Heart left ventricle (tissue), 13 donors: ENCODE results near the gene VEGFC.

Experiments
- POLR2A ChIP-seq, 2 donors: fragments of 450-650 bp; IDR thresholded peaks; one replicate each; pipeline ENCODE4 v1.6.1; 2017; ENCODE audit warnings: antibody characterized with exemption in 2 of 2, mild to moderate bottlenecking in 2 of 2, moderate library complexity in 2 of 2
- TF ChIP-seq, protein P1 (sequence below), 12 donors: fragments of 200-600 bp; sonication (generic) in 4 of 12; IDR thresholded peaks; one replicate each; pipeline versions ENCODE4 v1.5.0 to v1.8.0; 2018 to 2022; ENCODE audit warnings: antibody characterized with exemption in 12 of 12, mild to moderate bottlenecking in 5 of 12
- donor health status: ischemic (EF 13 %, LVEDD 7.1; RV severe dilation, severe dysfunction).
- donor health status: DM: no; HTN: yes; CAD: no.
- donor health status: DM: no; HTN: no; CAD: no.
- donor health status: ischemic (EF 25% LVEDD 6.9; RV normal size, moderate dysfunction).
- donor health status: ischemic (EF 25% LVEDD 5.7; RV mildly dilated, moderate dysfunction).
- donor health status: ischemic (EF 35%, LVEDD 5.7; RV mildly dilated, moderate dysfunction).
- donor health status: nonischemic (EF 11% LVEDD 7.7; RV severe dilation, severe dysfunction).
- donor health status: DM: yes; HTN: yes; CAD: no.
- donor health status: PGD.
- donor health status: ischemic (EF 29% LVEDD 5.4; RV normal size, mild dysfunction).
- donor health status: nonischemic (EF 23%, LVEDD 6.1; RV moderate dilation, normal function).

DNA sequence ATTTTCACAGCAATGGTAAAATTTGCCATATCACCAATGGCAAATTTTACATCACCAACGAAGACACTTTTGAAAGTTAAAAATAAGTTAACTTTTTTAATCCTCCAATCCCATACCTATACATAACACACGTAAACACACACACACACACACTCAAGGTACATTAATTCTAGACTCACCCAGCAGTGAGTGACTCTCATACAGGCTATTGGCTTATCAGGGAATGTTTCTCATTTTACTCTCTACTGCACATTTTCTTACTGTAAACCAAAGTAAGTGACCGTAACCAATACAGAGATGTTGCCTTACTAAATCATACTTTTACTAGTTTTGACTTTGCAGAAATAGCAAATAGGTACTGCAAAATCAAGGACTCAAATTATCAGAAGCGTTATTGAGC, 2.3 kb downstream of the VEGFC start:
- TF ChIP-seq, protein P1, sequence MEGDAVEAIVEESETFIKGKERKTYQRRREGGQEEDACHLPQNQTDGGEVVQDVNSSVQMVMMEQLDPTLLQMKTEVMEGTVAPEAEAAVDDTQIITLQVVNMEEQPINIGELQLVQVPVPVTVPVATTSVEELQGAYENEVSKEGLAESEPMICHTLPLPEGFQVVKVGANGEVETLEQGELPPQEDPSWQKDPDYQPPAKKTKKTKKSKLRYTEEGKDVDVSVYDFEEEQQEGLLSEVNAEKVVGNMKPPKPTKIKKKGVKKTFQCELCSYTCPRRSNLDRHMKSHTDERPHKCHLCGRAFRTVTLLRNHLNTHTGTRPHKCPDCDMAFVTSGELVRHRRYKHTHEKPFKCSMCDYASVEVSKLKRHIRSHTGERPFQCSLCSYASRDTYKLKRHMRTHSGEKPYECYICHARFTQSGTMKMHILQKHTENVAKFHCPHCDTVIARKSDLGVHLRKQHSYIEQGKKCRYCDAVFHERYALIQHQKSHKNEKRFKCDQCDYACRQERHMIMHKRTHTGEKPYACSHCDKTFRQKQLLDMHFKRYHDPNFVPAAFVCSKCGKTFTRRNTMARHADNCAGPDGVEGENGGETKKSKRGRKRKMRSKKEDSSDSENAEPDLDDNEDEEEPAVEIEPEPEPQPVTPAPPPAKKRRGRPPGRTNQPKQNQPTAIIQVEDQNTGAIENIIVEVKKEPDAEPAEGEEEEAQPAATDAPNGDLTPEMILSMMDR (IDR thresholded peaks at IDR 0.05): no peak
- no peak for TF ChIP-seq POLR2A (IDR thresholded peaks at IDR 0.05)
